Transverse colon (tissue), 4 donors: ENCODE measurements around the gene BAIAP3.

Experiments used
- POLR2A ChIP-seq: fragments of 450-650 bp; IDR thresholded peaks from one replicate; pipeline ENCODE4 v1.6.1; 2016; ENCODE audit warnings: antibody characterized with exemption, mild to moderate bottlenecking, moderate library complexity
- POLR2AphosphoS5 ChIP-seq, 3 donors: sonication (generic); formaldehyde crosslinking; IDR thresholded peaks; one replicate each; pipeline ENCODE4 v1.6.1; 2016; ENCODE audit warnings: antibody characterized with exemption in 3 of 3
- TF ChIP-seq, protein P1 (sequence below), 5 experiments: fragments of 200-600 bp in 3 of 5; fragments of 450-650 bp in 2 of 5; sonication (generic) in 3 of 5; IDR thresholded peaks; 1 replicate in 2 of 5; 2 replicates in 3 of 5; pipeline ENCODE4 v1.5.1; 2016 to 2017; ENCODE audit warnings: antibody characterized with exemption in 5 of 5, inconsistent platforms in 3 of 5, mild to moderate bottlenecking in 2 of 5, moderate library complexity in 1 of 5

DNA sequence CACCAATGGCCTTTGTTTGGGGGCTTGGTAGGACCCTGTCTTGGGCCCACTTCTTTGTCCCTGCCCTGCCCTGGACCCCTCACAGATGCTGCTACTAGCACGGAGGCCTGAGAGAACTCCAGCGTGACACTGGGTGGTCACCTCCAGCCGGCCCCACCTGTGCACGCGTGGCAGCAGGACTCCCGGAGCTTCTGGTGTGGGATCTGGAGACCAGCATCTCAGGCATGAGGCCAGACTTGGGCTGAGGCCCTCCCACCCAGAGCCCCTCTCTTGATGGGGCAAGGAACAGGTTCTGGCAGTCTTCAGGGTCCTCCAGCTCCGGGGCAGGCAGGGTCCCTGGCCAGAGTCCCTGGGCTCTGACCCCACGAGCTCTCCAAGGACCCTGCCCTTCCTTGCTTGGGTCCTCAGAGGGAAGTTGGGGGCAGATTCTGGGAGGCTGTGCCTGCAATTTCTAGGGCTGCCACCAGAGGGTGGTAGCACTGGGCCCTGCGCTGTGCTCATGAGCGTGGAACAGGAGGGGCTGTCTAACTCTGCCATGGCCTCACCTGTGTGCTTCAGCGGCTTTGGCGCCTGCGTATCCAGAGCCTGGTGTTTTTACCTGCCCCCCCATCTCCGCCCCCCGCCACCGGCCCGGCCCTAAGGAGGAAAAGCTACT is 3.1 kb upstream of the BAIAP3 start:
- no peak for TF ChIP-seq POLR2AphosphoS5 (IDR thresholded peaks at IDR 0.05)
- TF ChIP-seq POLR2A, result no peak
- TF ChIP-seq, protein P1, sequence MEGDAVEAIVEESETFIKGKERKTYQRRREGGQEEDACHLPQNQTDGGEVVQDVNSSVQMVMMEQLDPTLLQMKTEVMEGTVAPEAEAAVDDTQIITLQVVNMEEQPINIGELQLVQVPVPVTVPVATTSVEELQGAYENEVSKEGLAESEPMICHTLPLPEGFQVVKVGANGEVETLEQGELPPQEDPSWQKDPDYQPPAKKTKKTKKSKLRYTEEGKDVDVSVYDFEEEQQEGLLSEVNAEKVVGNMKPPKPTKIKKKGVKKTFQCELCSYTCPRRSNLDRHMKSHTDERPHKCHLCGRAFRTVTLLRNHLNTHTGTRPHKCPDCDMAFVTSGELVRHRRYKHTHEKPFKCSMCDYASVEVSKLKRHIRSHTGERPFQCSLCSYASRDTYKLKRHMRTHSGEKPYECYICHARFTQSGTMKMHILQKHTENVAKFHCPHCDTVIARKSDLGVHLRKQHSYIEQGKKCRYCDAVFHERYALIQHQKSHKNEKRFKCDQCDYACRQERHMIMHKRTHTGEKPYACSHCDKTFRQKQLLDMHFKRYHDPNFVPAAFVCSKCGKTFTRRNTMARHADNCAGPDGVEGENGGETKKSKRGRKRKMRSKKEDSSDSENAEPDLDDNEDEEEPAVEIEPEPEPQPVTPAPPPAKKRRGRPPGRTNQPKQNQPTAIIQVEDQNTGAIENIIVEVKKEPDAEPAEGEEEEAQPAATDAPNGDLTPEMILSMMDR (IDR thresholded peaks at IDR 0.05), result peak in 4 of 5 experiments; percentile 28 to 36 (median 31)
